Left ventricle myocardium inferior (tissue), 1 donor: ENCODE results near the gene TGFBI. TPM values are rescaled to one million over a fixed set of nuclear protein-coding genes. Genes with fewer than 3 reads are reported as not detected.

Experiments
- DNase-seq: peaks from one replicate; pipeline ENCODE4 v3.0.0-alpha.2; 2020
- H3K27ac ChIP-seq: fragments of 200-600 bp; replicated peaks from 2 replicates; pipeline ENCODE4 v1.8.0; 2021
- H3K27me3 ChIP-seq: fragments of 200-600 bp; 2 replicates; pipeline ENCODE4 v1.8.0; 2021; ENCODE audit warnings: low read depth
- H3K36me3 ChIP-seq: fragments of 200-600 bp; 2 replicates; pipeline ENCODE4 v1.8.0; 2021
- H3K4me1 ChIP-seq: fragments of 200-600 bp; 2 replicates; pipeline ENCODE4 v1.8.0; 2021
- H3K4me3 ChIP-seq: fragments of 200-600 bp; 2 replicates; pipeline ENCODE4 v1.8.0; 2021; ENCODE audit warnings: mild to moderate bottlenecking, moderate library complexity
- H3K9me3 ChIP-seq: fragments of 200-600 bp; replicated peaks from 2 replicates; pipeline ENCODE4 v1.8.0; 2021
- intact Hi-C: fragments of 100-400 bp; cut with micrococcal nuclease; formaldehyde crosslinking; loops from one replicate; pipeline ENCODE4 v1.11.0; 2022
- total RNA-seq: library from RNA; stranded (reverse); fragmentation: NEBNext Ultra II Directional; extraction: Animal tissue kit (Norgen Biotek cat#: 25700); gene quantifications from one replicate; pipeline ENCODE4 v1.2.1, GENCODE V29; 2021
- TF ChIP-seq, protein P1 (sequence below): fragments of 200-600 bp; IDR thresholded peaks from 2 replicates; pipeline ENCODE4 v1.8.0; 2021; ENCODE audit warnings: antibody characterized with exemption, mild to moderate bottlenecking, borderline replicate concordance
- donor health status: DM: no; HTN: yes; CAD: no; lungs with severe emphysema.

Gene TGFBI
- total RNA-seq, 1 donor from 2014 or later = 43.4 TPM

GRCh38 chr5:136108180-136108611 is 79.4 kb downstream of the TGFBI start:
- Histone ChIP-seq H3K4me3 (no peak overlapping the region), H3K27me3 (no peaks in the 10 kb centered on the region), H3K4me1 (peaks cover 10% of the 10 kb centered on the region), H3K36me3 (no peaks in the 10 kb centered on the region), H3K27ac (no peak overlapping the region), H3K9me3 (no peaks in the 10 kb centered on the region)
- DNase-seq = no peak
- TF ChIP-seq, protein P1, sequence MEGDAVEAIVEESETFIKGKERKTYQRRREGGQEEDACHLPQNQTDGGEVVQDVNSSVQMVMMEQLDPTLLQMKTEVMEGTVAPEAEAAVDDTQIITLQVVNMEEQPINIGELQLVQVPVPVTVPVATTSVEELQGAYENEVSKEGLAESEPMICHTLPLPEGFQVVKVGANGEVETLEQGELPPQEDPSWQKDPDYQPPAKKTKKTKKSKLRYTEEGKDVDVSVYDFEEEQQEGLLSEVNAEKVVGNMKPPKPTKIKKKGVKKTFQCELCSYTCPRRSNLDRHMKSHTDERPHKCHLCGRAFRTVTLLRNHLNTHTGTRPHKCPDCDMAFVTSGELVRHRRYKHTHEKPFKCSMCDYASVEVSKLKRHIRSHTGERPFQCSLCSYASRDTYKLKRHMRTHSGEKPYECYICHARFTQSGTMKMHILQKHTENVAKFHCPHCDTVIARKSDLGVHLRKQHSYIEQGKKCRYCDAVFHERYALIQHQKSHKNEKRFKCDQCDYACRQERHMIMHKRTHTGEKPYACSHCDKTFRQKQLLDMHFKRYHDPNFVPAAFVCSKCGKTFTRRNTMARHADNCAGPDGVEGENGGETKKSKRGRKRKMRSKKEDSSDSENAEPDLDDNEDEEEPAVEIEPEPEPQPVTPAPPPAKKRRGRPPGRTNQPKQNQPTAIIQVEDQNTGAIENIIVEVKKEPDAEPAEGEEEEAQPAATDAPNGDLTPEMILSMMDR = no peak
- intact Hi-C loops = no loop called here

- TF ChIP-seq, protein P1 = no peak
- H3K27ac ChIP-seq = no peak overlapping the region
Observed at GRCh38 chr5:136108766-136109165, 80.0 kb downstream of the TGFBI start.

DNA sequence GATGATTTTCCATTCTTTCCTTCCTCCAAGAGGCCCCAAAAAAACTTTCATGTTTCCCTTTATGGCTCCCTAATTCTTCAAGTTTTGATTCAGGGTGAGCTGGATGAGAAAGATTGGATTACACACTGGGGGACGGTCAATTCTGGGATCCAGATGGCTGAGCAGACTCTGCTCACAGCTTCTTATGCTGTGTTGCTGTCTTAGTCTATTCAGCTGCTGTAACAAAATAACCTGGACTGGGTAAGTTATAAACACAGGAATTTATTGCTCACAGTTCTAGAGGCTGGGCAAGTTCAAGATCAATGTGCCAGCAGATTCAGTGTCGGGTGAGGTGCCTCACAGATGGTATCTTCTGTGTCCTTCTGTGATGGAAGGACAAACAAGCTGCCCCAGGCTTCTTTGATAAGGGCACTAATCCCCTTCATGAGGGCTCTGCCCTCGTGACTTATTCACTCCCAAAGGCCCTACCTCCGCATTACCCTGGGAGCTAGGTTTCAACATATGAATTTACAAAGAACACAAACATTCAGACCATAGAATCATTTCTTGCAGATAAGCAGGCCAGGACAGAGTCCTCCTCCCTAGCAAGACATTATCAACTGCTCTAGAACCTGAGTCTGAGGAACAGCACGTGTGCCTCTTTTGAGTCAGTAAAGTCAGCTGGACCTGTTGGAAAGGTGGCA is 80.8 kb downstream of the TGFBI start:
- TF ChIP-seq, protein P1 = no peak
- Histone ChIP-seq H3K36me3 (no peaks in the 10 kb centered on the region), H3K9me3 (no peaks in the 10 kb centered on the region), H3K27ac (no peak overlapping the region), H3K4me3 (no peak overlapping the region), H3K4me1 (peaks cover 2% of the 10 kb centered on the region), H3K27me3 (no peaks in the 10 kb centered on the region)
- no peak for DNase-seq
- intact Hi-C loops = no loop called here

More at GRCh38 chr5:136108766-136109165, 80.0 kb downstream of the TGFBI start:
- no peak for DNase-seq
- Histone ChIP-seq H3K36me3 (no peaks in the 10 kb centered on the region), H3K27me3 (no peaks in the 10 kb centered on the region), H3K9me3 (no peaks in the 10 kb centered on the region), H3K4me1 (peaks cover 10% of the 10 kb centered on the region), H3K4me3 (no peak overlapping the region)
- intact Hi-C loops = no loop called here

Other genes starting within 250 kb of the TGFBI start
- not detected for gene SLC25A48, start 194.3 kb upstream of the TGFBI start, total RNA-seq
- not detected for gene IL9, start 133.1 kb upstream of the TGFBI start, total RNA-seq
- gene LECT2, start 74.0 kb upstream of the TGFBI start, total RNA-seq = not detected
- 34.8 TPM for gene SMAD5, start 103.9 kb downstream of the TGFBI start, total RNA-seq
- not detected for gene SMIM32, start 164.2 kb downstream of the TGFBI start, total RNA-seq